GM18526 (cell line): ENCODE measurements around the gene C4A.
"Not testable (repeated sequence)": the region's sequence is repeated elsewhere in the genome, so short reads cannot be mapped to it uniquely, and the experiment has no call there.

Source experiments
- POLR2A ChIP-seq: IDR thresholded peaks from 3 replicates; pipeline ENCODE4 v1.6.1; 2011; ENCODE audit not compliant: insufficient read length; ENCODE audit errors: extremely low read depth

The C4A gene

DNA sequence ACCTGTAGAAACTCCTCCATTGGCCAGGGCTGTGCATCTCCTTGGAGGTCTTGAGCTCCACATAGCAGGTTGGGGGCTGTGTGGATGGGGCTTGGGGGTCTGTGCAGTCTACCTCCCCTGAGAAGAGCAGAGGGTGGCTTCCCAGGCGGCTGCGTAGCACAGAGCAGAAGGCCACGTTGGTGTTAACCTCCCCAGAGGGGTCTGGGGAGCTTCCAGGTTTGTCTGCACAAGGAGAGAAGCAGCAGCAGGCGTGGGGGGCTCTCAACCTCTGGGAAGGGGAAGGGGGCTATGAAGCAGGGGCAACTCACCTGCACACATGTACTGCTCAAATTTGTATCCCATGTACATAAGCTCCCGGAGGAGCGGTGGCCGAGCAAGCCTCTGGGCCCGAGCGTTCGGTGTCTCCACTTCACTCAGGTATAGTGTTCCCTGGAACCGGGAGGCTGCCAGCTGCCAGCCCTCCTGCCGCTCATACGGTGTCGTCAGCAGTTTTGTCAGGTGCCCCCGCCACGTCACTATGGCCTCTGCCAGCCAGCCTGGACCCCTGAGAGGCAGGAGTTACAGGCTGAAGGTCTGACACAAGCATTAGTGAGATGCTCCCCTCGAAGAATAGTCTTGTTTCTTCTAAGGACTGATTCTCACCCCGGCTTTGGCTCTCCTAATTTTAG, 11.1 kb upstream of the C4A start:
- TF ChIP-seq POLR2A: no peak

DNA sequence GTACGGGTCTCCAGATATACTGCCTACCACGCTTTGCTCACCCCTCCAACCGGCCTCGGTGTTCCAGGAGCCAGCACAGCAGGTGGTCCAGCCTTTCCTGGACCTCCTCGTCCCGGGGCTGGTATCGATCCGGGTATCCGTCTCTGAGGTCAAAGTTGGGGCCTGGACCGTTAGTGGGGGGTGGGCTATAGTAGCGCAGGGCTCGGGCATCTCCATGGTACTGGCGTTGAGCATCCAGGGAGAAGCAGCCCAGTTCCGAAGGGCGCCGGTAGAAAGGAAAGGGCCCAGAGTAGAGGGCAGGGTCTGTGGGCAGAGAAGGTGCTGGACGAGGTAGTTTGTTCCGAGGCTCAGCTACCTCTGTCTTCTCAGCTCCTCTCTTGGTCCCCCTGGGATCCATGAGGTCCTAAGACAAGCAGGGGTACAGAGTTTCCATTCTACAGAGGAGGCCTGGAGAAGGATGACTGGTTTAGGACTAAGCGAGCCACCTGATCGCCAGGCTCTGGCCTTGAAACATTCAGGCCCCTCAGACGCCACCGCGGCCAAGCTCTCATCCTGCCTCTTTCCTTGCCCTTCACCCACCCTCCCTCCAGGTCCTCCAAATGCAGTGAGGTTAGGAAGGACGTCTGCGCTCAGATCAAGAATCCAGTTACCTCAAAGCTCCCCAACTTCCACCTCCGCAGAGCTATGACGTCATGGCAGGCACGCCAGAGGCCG, 10.4 kb upstream of the C4A start:
- no peak for TF ChIP-seq POLR2A

DNA sequence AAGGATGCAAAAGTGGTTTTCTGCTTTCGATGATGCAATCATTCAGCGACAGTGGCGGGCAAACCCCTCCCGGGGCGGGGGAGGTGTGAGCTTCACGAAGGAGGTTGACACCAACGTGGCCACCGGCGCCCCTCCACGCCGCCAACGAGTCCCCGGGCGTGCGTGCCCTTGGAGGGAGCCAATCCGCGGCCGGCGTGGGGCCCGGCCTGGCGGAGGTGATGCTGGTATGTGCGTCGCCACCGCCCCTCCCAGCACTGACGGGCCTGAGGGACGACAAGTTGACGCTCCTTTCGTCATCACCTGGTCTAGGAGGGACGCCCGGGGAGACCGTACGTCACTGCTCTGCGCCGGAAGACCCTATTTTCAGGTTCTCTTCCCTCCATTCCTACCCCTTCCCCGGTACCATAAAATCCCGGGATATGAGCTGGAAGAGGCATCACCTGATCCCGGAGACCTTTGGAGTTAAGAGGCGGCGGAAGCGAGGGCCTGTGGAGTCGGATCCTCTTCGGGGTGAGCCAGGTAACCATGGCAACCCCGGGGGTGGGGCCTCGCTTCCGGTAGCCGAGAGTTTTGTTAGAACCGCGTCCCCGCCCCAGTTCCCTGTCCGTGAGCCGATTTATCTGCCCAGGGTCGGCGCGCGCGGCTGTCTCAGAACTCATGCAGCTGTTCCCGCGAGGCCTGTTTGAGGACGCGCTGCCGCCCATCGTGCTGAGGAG, 9.7 kb upstream of the C4A start, which contains the start of gene DXO:
Gene DXO (minus strand): TSS at position 146 of the 716 bp plus-strand sequence. CDS start 463 bp downstream, outside the sequence.
- TF ChIP-seq POLR2A: peak; percentile 57

DNA sequence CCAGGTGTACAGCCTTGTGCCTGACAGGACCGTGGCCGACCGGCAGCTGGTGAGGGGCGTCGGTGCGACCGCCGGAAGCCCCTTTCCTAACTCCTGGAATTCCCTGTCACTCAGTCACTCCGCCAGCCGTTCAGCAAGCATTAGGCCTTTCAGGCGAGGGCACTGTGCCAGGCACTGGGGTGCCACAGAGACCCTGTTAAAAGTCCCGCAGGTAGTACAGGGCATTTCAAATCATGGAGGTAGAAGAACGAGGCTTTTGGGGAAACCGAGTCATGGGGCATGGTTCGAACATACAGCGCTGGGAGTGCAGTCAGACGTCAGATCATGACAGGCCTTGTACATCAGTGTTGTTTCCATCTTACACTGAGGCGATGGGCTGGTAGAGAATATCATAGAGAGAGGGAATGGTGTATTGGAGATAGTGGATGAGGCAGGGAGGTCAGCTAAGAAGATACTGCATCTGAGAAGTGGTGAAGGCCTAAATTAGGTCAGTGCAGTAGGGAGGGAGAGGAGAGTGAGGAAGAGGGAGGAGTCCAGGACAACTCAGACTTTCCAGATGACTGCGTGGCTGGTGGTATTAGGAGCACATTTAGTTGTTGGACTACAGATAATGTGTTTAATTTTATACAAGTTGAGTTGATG, 9.0 kb upstream of the C4A start:
- no peak for TF ChIP-seq POLR2A

DNA sequence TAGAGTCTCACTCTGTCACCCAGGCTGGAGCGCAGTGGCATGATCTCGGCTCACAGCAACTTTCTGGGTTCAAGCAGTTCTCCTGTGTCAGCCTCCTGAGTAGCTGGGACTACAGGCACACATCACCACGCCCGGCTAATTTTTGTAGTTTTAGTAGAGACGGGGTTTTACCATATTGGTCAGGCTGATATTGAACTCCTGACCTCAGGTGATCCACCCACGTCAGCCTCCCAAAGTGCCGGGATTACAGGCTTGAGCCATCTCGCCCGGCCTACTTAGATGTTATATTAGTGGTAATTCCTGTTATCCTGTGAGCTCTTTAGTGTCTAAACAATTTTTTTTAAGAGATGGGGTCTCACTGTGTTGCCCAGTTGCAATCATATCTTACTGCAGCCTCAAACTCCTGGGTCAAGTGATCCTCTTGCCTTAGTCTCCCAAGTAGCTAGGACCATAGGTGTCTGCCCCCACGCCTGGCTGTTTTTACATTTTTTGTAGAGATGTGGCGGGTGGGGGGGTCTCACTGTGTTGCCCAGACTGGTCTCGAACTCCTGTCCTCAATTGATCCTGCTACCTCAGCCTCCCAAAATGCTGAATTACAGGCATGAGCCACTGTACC, 3.9 kb upstream of the C4A start:
- no peak for TF ChIP-seq POLR2A

DNA sequence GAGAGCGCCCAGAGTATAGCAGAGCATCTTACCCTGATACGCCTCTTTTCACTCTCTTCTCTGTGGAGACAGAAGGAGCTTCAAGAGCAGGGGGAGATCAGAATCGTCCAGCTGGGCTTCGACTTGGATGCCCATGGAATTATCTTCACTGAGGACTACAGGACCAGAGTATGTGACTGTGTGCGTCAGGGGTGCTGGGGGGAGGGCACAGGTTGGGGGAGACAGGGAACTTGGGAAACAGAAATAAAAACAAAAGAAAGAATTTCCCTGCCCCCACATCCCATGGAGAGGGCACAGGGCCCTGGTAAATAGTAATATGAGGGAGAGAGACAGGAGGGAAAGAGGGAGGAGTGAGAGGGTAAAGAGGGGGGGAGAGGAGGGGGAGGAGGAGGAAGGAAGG, 3.0 kb upstream of the C4A start:
- TF ChIP-seq POLR2A: no peak

DNA sequence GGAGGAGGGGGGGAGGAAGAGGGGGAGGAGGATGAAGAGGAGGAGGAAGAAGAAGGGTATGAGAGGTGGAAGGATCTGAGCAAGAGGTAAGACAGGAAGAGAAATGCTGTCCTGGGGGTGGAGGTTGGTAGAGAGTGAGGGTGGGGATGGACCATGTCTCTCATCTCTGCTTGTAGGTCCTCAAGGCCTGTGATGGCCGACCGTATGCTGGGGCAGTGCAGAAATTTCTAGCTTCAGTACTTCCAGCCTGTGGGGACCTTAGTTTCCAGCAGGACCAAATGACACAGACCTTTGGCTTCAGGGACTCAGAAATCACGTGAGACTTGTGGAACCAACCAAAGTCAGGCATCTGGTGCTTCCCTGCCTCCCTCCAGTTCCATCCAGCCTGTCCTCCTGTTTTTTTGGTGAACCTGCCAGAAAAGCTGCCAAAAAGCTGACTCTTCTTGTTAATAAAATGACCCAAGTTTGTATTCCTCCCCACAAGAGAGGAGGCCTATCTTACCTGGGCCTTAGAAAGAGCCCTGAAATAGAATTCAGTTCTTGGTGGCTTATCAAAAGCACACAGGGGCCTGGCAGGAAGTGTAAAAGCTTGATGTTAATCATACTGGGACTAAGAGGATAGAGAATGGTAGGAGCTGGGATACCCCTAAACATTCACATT, 2.5 kb upstream of the C4A start:
- TF ChIP-seq POLR2A: no peak

DNA sequence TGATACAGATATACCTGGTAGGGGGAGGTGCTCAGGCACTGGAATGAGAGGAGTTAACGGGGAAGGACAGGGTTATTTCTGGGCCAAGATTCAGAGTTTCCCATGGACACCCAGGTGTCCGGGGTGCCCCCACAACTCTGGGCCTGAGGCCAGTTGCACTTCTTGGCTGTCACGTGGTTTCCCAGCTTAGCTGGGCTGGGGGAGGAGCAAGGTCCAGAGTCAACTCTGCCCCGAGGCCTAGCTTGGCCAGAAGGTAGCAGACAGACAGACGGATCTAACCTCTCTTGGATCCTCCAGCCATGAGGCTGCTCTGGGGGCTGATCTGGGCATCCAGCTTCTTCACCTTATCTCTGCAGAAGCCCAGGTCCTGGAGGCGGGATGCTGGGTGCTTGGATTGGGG, 32.7 kb downstream of the C4A start, which contains the start of gene C4B:
Gene C4B (plus strand): TSS at position 249 of the 400 bp plus-strand sequence. CDS start 51 bp downstream, at position 300.
- not testable (repeated sequence) for TF ChIP-seq POLR2A

DNA sequence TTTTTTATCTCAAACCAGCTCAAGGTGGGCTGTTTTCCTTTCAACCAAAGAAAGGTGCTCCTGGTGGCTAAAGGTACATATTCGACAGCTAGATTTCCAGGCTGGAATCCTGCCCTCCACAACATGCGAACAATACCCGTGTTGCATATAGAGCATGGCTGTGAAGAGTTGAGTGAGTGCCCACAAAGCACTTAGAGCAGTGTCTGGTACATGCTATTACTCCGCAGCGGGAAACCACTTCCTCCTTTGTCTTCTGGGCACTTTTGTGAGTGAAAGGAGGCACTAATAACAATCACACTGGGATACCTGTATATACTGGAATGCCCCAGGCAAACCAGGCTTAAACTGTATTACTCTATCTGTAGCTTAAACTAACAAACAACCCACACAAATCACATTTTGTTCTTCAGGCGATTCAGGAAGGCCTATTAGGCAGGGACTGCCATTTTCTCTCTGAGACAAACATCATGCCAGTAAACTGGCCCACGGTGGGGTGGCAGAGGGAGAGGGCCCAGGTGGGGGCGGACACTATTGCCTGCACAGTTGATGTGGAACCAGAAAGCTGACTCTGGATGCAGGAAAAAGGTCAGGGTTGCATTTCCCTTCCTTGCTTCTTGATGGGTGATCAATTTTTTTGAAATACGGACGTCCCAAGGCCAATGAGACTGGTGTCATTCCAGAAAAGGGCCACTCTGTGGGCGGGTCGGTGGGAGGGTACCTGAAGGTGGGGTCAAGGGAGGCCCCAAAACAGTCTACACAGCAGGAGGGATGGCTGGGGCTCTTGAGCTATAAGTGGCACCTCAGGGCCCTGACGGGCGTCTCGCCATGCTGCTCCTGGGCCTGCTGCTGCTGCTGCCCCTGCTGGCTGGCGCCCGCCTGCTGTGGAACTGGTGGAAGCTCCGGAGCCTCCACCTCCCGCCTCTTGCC, 56.0 kb downstream of the C4A start, which contains the start of gene CYP21A2:
Gene CYP21A2 (plus strand): TSS at position 818 of the 927 bp plus-strand sequence. CDS start 8 bp downstream, at position 826.
- not testable (repeated sequence) for TF ChIP-seq POLR2A

DNA sequence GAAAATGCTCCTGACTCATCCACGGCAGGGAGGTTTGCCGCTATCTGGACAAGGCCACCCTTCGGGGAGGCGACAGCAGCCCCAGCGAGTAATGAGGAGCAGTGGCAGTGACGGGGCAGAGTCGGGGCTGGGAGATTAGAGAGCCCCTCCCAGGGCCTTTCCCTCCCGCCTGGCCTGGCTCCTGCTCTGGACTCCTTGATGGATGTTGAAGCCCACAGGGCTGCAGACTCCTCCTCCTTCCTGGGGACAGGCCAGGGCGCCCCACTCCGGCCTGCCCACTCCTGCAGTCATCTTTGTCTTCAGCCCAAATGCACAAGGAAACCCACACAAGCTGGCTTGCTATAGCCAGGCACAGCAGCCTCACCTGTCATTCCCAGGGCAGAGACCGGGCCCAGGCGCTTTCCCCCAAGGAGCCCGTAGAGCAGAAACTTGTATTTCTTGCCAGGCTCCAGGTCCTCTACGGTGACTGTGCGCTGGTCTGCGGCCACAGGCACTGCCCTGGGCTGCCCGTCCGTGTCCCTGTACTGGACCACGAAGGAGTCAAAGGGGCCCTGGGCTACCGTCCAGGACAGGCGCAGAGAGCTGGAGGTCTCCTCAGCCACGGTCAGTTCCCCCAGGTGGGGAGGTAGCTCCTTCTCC, 64.1 kb downstream of the C4A start:
- no peak for TF ChIP-seq POLR2A

DNA sequence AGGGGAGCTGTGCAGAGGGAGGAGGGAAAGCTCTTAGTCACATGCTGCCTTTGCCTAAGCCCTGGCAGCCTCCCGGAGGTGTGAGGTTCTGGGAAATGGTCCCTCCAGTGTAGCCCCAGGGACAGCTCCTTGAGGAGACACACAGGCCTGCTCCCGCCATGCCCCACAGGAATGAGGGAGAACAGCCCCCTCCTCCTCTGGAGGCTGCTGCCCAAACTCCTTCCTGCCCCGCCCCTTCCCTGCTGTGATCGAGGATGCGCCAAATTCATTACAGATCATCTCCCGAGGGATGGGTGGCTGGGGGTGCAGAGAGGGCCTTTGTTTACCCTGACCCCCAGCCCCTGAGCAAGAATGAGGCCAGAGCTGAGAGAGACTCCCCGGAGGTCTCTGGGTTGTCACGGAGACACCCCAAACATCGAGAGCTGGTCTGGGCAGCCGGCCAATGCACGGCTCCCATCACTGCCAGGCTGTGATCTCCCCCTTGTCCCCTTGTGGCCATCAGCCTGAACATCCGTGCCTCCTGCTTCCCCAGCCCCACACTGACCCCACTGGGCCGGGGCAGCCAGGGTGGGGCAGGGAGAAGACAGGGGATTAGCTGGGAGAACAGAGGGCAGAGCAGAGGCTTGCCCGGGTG, 64.7 kb downstream of the C4A start:
- TF ChIP-seq POLR2A: no peak

DNA sequence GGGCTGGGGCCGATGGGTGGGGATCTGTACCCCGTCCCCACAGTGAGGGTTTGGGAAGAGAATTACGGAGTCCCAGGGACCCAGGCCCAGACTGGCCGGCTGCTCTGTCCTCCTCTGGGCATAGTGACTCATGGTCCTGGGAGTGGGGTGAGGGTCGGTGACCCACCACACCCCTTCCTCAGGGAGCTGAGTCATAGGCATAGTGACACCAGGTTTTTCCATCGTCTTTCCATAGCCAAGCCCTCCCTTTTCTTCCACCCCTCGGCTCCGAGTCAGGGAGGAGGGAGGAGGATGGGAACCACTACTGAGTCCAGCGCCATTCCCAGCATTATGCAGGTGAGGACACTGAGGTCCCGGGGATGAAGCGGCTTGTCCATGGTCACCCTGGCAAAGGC, 65.2 kb downstream of the C4A start:
- TF ChIP-seq POLR2A: no peak

DNA sequence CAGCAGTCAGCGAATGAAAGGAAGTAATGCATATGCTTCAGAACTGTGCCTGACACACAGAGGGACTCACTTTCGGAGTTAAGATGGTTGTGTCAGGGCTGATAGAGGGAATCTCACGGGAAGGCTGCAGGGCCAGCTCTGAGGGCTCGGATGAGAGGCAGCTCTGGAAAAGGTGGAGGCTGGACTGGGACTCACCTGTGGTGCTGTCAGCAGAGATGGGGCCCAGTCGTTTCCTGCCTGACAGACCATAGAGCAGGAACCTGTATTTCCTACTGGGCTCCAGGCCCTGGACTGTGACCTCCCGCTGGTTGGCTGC, 65.6 kb downstream of the C4A start:
- TF ChIP-seq POLR2A: no peak
